ENCODE measurements around the gene FAM163B.

Gene FAM163B

GRCh38 chr9:133615606-133616188 is 6.5 kb upstream of the FAM163B start:
- DNase-seq = no peak

- DNase-seq = no peak
These were observed 6.0 kb upstream of the FAM163B start for GRCh38 chr9:133615186-133615585.

- no peak for DNase-seq
These were observed 5.5 kb upstream of the FAM163B start for GRCh38 chr9:133614678-133615077.

- DNase-seq = no peak
These were observed 4.9 kb upstream of the FAM163B start for GRCh38 chr9:133614056-133614455.

- DNase-seq = no peak
These were observed 4.2 kb upstream of the FAM163B start for GRCh38 chr9:133613432-133613831.

- no peak for DNase-seq
These were observed 3.6 kb upstream of the FAM163B start for GRCh38 chr9:133612816-133613215.

- DNase-seq = no peak
These were observed 2.9 kb upstream of the FAM163B start for GRCh38 chr9:133612051-133612450.

- no peak for DNase-seq
These were observed 1.7 kb upstream of the FAM163B start for GRCh38 chr9:133610845-133611244.

- no peak for DNase-seq
These were observed 300 bp downstream of the FAM163B start for GRCh38 chr9:133608889-133609288.

- no peak for DNase-seq
These were observed 807 bp downstream of the FAM163B start for GRCh38 chr9:133608382-133608781.

- no peak for DNase-seq
These were observed 1.2 kb downstream of the FAM163B start for GRCh38 chr9:133607976-133608375.

GRCh38 chr9:133607381-133607780 is 1.8 kb downstream of the FAM163B start:
- DNase-seq = no peak

GRCh38 chr9:133606708-133607025 is 2.5 kb downstream of the FAM163B start:
- no peak for DNase-seq

GRCh38 chr9:133605856-133606707 is 3.1 kb downstream of the FAM163B start:
- no peak for DNase-seq

- no peak for DNase-seq
These were observed 3.7 kb downstream of the FAM163B start for GRCh38 chr9:133605446-133605845.

- DNase-seq = no peak
These were observed 4.3 kb downstream of the FAM163B start for GRCh38 chr9:133604856-133605255.

GRCh38 chr9:133604214-133604613 is 5.0 kb downstream of the FAM163B start:
- no peak for DNase-seq

GRCh38 chr9:133603135-133603927 is 5.9 kb downstream of the FAM163B start:
- no peak for DNase-seq

- no peak for DNase-seq
These were observed 6.9 kb downstream of the FAM163B start for GRCh38 chr9:133602277-133602676.

GRCh38 chr9:133601746-133602145 is 7.4 kb downstream of the FAM163B start:
- no peak for DNase-seq

GRCh38 chr9:133600739-133601138 is 8.4 kb downstream of the FAM163B start:
- no peak for DNase-seq

- no peak for DNase-seq
These were observed 9.6 kb downstream of the FAM163B start for GRCh38 chr9:133599470-133600173.

- no peak for DNase-seq
These were observed 10.2 kb downstream of the FAM163B start for GRCh38 chr9:133598978-133599377.

Measured in bone marrow (tissue), 2 donors.